ENCODE data around the gene SRGAP2. TPM values are rescaled to one million over a fixed set of nuclear protein-coding genes. Genes with fewer than 3 reads are reported as not detected.
A peak's percentile ranks its signal among the peaks of the same experiment; 100 is the strongest.
"Not testable (repeated sequence)": the region's sequence is repeated elsewhere in the genome, so short reads cannot be mapped to it uniquely, and the experiment has no call there.

SRGAP2 gene
- total and polyA plus RNA-seq, 2 of the 4 experiments (the other 2 are of a cell fraction), result 20.7 to 33.3 TPM

GRCh38 chr1:206174182-206174868, 29.0 kb upstream of the SRGAP2 start:
- H3K18ac ChIP-seq (ENCODE audit: low read depth, low read length); dilution Hi-C loops (cut with HindIII; ENCODE audit: low sequenced_read_pairs, unreplicated experiment); H4K5ac ChIP-seq (ENCODE audit: low read depth, low read length); H3K27ac ChIP-seq (ENCODE audit: insufficient read depth, low read length); H3K36me3 ChIP-seq (ENCODE audit: control insufficient read depth, insufficient read depth, low read length); H2BK20ac ChIP-seq (ENCODE audit: low read depth, low read length); H3K56ac ChIP-seq (ENCODE audit: extremely low read depth, insufficient read depth, low read length); H4K8ac ChIP-seq (ENCODE audit: low read depth in 2 of 2, low read length in 2 of 2); H3K4me2 ChIP-seq (ENCODE audit: low read depth, low read length); H2BK15ac ChIP-seq (ENCODE audit: low read depth, low read length); BruUV-seq (replicated peaks); H4K91ac ChIP-seq (ENCODE audit: insufficient read depth, low read depth, low read length); H3K4me1 ChIP-seq (ENCODE audit: control insufficient read depth, insufficient read depth, low read length); H3K23ac ChIP-seq (ENCODE audit: low read depth, low read length); H3K9ac ChIP-seq (ENCODE audit: low read depth, low read length); H4K20me1 ChIP-seq (ENCODE audit: insufficient read depth, low read length); H2AK9ac ChIP-seq (replicated peaks; ENCODE audit: low read depth, low read length, poor library complexity); H2BK120ac ChIP-seq (ENCODE audit: low read depth, low read length); intact Hi-C loops (cut with micrococcal nuclease); H2AK5ac ChIP-seq (ENCODE audit: low read depth, low read length); H3K14ac ChIP-seq (replicated peaks; ENCODE audit: low read depth, low read length); H3K4me3 ChIP-seq (ENCODE audit: insufficient read depth, low read depth, low read length); H3K9me1 ChIP-seq (ENCODE audit: insufficient read depth, low read length); H3K4ac ChIP-seq (ENCODE audit: low read depth, low read length); H2BK5ac ChIP-seq (ENCODE audit: low read depth, low read length, poor library complexity, severe bottlenecking); in situ Hi-C loops (cut with MboI; ENCODE audit: low sequenced_read_pairs); H2AFZ ChIP-seq (replicated peaks; ENCODE audit: low read length, poor library complexity); POLR2A ChIA-PET (ENCODE audit: unreplicated experiment); H3K27me3 ChIP-seq (ENCODE audit: control insufficient read depth, insufficient read depth, low read length); H3K9me3 ChIP-seq (ENCODE audit: control insufficient read depth, insufficient read depth, low read length); H3K79me1 ChIP-seq (ENCODE audit: low read depth in 1 of 2, low read length in 2 of 2): not testable (repeated sequence)
- no CpG with 5 or more reads among the region's 7 CpGs for WGBS, 2 experiments (ENCODE audit: extremely low coverage in 2 of 2, insufficient read length in 1 of 2)
- peak; percentile 62 for ATAC-seq (ENCODE audit: low read depth)
- TF ChIP-seq CTCF (conservative IDR thresholded peaks at IDR 0.05; ENCODE audit: low read depth, low read length), result peak; percentile 17; the same call in 1 of the 2 replicates
- CTCF ChIA-PET, result interaction anchor here (0.7 kb wide), 2 partner anchors 241 to 381 kb away, joined by 3 to 4 read pairs; no protein-coding TSS in a partner anchor
- peak; percentile 31 for DNase-seq

- H3K36me3 ChIP-seq (ENCODE audit: control insufficient read depth, insufficient read depth, low read length); H3K14ac ChIP-seq (replicated peaks; ENCODE audit: low read depth, low read length); H3K18ac ChIP-seq (ENCODE audit: low read depth, low read length); CTCF ChIA-PET; H3K4me3 ChIP-seq (ENCODE audit: insufficient read depth, low read depth, low read length); intact Hi-C loops (cut with micrococcal nuclease); H3K9me3 ChIP-seq (ENCODE audit: control insufficient read depth, insufficient read depth, low read length); H4K91ac ChIP-seq (ENCODE audit: insufficient read depth, low read depth, low read length); H4K20me1 ChIP-seq (ENCODE audit: insufficient read depth, low read length); H3K56ac ChIP-seq (ENCODE audit: extremely low read depth, insufficient read depth, low read length); H3K4me1 ChIP-seq (ENCODE audit: control insufficient read depth, insufficient read depth, low read length); H2AFZ ChIP-seq (replicated peaks; ENCODE audit: low read length, poor library complexity); H2AK9ac ChIP-seq (replicated peaks; ENCODE audit: low read depth, low read length, poor library complexity); H2BK15ac ChIP-seq (ENCODE audit: low read depth, low read length); H3K23ac ChIP-seq (ENCODE audit: low read depth, low read length); H3K4me2 ChIP-seq (ENCODE audit: low read depth, low read length); H3K4ac ChIP-seq (ENCODE audit: low read depth, low read length); H2BK120ac ChIP-seq (ENCODE audit: low read depth, low read length); H3K27ac ChIP-seq (ENCODE audit: insufficient read depth, low read length); H3K9ac ChIP-seq (ENCODE audit: low read depth, low read length); ATAC-seq (ENCODE audit: low read depth); H4K8ac ChIP-seq (ENCODE audit: low read depth in 2 of 2, low read length in 2 of 2); H2BK5ac ChIP-seq (ENCODE audit: low read depth, low read length, poor library complexity, severe bottlenecking); H3K79me1 ChIP-seq (ENCODE audit: low read depth in 1 of 2, low read length in 2 of 2); dilution Hi-C loops (cut with HindIII; ENCODE audit: low sequenced_read_pairs, unreplicated experiment); H3K27me3 ChIP-seq (ENCODE audit: control insufficient read depth, insufficient read depth, low read length); H3K9me1 ChIP-seq (ENCODE audit: insufficient read depth, low read length); POLR2A ChIA-PET (ENCODE audit: unreplicated experiment); H4K5ac ChIP-seq (ENCODE audit: low read depth, low read length); DNase-seq; H2AK5ac ChIP-seq (ENCODE audit: low read depth, low read length); H2BK20ac ChIP-seq (ENCODE audit: low read depth, low read length); BruUV-seq (replicated peaks); in situ Hi-C loops (cut with MboI; ENCODE audit: low sequenced_read_pairs): not testable (repeated sequence)
- no CpG with 5 or more reads among the region's 4 CpGs for WGBS, 2 experiments (ENCODE audit: extremely low coverage in 2 of 2, insufficient read length in 1 of 2)
Observed at GRCh38 chr1:206175459-206176113, 27.8 kb upstream of the SRGAP2 start.

Measured in IMR-90 (cell line).